T47D (cell line): ENCODE measurements around the gene ATP13A2.

ENCODE experiments used
- DNase-seq, 2 experiments: peaks; one replicate each; pipeline versions ENCODE4 v3.0.0 to v3.0.0-alpha.2; 2011 to 2012; ENCODE audit warnings: low read depth in 1 of 2, low spot score in 1 of 2
- JUND ChIP-seq: IDR thresholded peaks from 2 replicates; pipeline ENCODE4 v1.6.1; 2012; ENCODE audit warnings: low read depth
- in situ Hi-C: cut with HindIII; loops from 2 replicates; pipeline ENCODE4 v1.10.0; 2016; ENCODE audit warnings: low sequenced_read_pairs, low pct_unique_long_range_greater_than_20kb

ATP13A2 gene

GRCh38 chr1:16979475-16980327, 32.0 kb downstream of the ATP13A2 start:
- TF ChIP-seq JUND: no peak
- DNase-seq: no peak
- in situ Hi-C loops: no loop called here

GRCh38 chr1:16978567-16979474, 32.9 kb downstream of the ATP13A2 start:
- DNase-seq: no peak
- in situ Hi-C loops: no loop called here
- no peak for TF ChIP-seq JUND

GRCh38 chr1:16978139-16978538, 33.6 kb downstream of the ATP13A2 start:
- DNase-seq: no peak
- in situ Hi-C loops: no loop called here
- no peak for TF ChIP-seq JUND

- DNase-seq: no peak
- in situ Hi-C loops: no loop called here
- TF ChIP-seq JUND: no peak
These were observed 34.4 kb downstream of the ATP13A2 start for GRCh38 chr1:16977377-16977776.

- DNase-seq: no peak
- TF ChIP-seq JUND: no peak
- in situ Hi-C loops: no loop called here
These were observed 34.8 kb downstream of the ATP13A2 start for GRCh38 chr1:16976966-16977365.

- TF ChIP-seq JUND: no peak
- in situ Hi-C loops: no loop called here
- no peak for DNase-seq
These were observed 35.9 kb downstream of the ATP13A2 start for GRCh38 chr1:16975838-16976237.

GRCh38 chr1:16975211-16975610, 36.5 kb downstream of the ATP13A2 start:
- in situ Hi-C loops: no loop called here
- no peak for DNase-seq
- TF ChIP-seq JUND: no peak

GRCh38 chr1:16973215-16973614, 38.5 kb downstream of the ATP13A2 start:
- in situ Hi-C loops: no loop called here
- no peak for DNase-seq
- no peak for TF ChIP-seq JUND

GRCh38 chr1:16972189-16972895, 39.4 kb downstream of the ATP13A2 start:
- in situ Hi-C loops: no loop called here
- TF ChIP-seq JUND: no peak
- DNase-seq: no peak

- in situ Hi-C loops: no loop called here
- DNase-seq: no peak
- TF ChIP-seq JUND: no peak
These were observed 40.2 kb downstream of the ATP13A2 start for GRCh38 chr1:16971341-16972188.

GRCh38 chr1:16970132-16970910, 41.4 kb downstream of the ATP13A2 start:
- in situ Hi-C loops: no loop called here
- TF ChIP-seq JUND: no peak
- no peak for DNase-seq
